ENCODE results near the gene NUP54.

The NUP54 gene

DNA sequence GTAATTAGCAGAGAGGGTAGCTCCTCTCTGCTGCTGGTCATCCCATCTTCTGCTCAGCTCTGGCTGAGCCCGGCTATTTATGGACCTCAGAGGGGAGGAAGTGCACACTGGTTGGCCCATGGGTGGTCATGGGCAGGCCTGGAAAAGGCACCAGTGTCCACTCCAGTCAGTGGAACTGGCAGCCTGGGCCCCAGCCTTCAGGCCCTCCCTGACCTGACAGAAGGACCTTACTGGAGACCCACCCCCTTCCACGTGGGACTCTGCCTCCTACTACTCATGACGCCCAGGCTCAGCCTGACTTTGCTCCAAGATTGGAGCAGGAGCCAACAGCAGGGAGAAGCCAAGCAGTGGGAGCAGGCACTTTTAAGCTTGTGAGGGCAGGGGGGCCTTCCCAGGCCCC is 81.7 kb downstream of the NUP54 start:
- no peak for DNase-seq
